A549 (cell line): ENCODE results near the gene EVI5L. TPM values are rescaled to one million over a fixed set of nuclear protein-coding genes. Genes with fewer than 3 reads are reported as not detected.
A peak's percentile ranks its signal among the peaks of the same experiment; 100 is the strongest.

Source experiments
- ATAC-seq, 2 experiments: fragments of 200-7000 bp in 1 of 2; fragments of >200 bp in 1 of 2; cut with Nextera tagmentation in 1 of 2; cut with Tn5 transposase in 1 of 2; 3 replicates each; pipeline versions ENCODE4 v1.8.0 to v1.9.1; 2018 to 2020; ENCODE audit warnings: mild to moderate bottlenecking in 1 of 2, moderate library complexity in 1 of 2
- CTCF ChIA-PET: fragments of 300-600 bp; sonication (Branson Sonifier 250); formaldehyde crosslinking; extraction: SDS; loops from one replicate; lab custom pipeline; 2021; ENCODE audit warnings: antibody characterized with exemption, inconsistent platforms; lab: Yijun Ruan, JAX
- POLR2A ChIA-PET: fragments of 350-600 bp; formaldehyde crosslinking; extraction: SDS; loops from one replicate; lab custom pipeline; 2021; ENCODE audit warnings: antibody characterized with exemption, inconsistent platforms; lab: Yijun Ruan, JAX
- DNase-seq, 2 experiments: peaks; one replicate each; pipeline versions ENCODE4 v3.0.0 to v3.0.0-alpha.2; 2011 to 2016; ENCODE audit warnings: low read depth in 1 of 2, low spot score in 1 of 2
- FAIRE-seq: peaks from 2 replicates; lab custom pipeline; 2011; peaks lifted over from hg19 to GRCh38; lab: Jason Lieb, UNC
- H3K27ac ChIP-seq, 2 experiments: fragments of >200 bp; sonication (Bioruptor Twin); formaldehyde crosslinking; 3 replicates each; pipeline ENCODE4 v1.5.1; 2016 to 2017
- H3K4me1 ChIP-seq: fragments of >200 bp; sonication (Bioruptor Twin); formaldehyde crosslinking; 3 replicates; pipeline ENCODE4 v1.6.1; 2016
- H3K4me2 ChIP-seq: fragments of >200 bp; sonication (Bioruptor Twin); formaldehyde crosslinking; 3 replicates; pipeline ENCODE4 v1.6.1; 2016
- H3K4me3 ChIP-seq: fragments of >200 bp; sonication (Bioruptor Twin); formaldehyde crosslinking; 3 replicates; pipeline ENCODE4 v1.5.1; 2016
- H3K9me3 ChIP-seq: fragments of >200 bp; sonication (Bioruptor Twin); formaldehyde crosslinking; 3 replicates; pipeline ENCODE4 v1.6.1; 2016
- CEBPB ChIP-seq, 2 experiments: fragments of >200 bp in 1 of 2; sonication (Bioruptor Twin) in 1 of 2; formaldehyde crosslinking in 1 of 2; IDR thresholded peaks; 2 replicates each; pipeline ENCODE4 v1.6.1; 2012 to 2016
- CHD2 ChIP-seq: fragments of 150-350 bp; IDR thresholded peaks from 2 replicates; pipeline ENCODE4 v1.6.1; 2014; ENCODE audit warnings: low read length; ENCODE audit not compliant: partially characterized antibody
- E2F6 ChIP-seq: IDR thresholded peaks from 2 replicates; pipeline ENCODE4 v1.6.1; 2012; ENCODE audit warnings: low read depth, borderline replicate concordance
- EHF ChIP-seq: fragments of 250-450 bp; sonication (Bioruptor Pico); IDR thresholded peaks from 2 replicates; pipeline ENCODE4 v1.5.0; 2020; ENCODE audit warnings: mild to moderate bottlenecking
- FOSB ChIP-seq: fragments of 250-450 bp; sonication (Bioruptor Pico); IDR thresholded peaks from 2 replicates; pipeline ENCODE4 v1.5.0; 2020; ENCODE audit warnings: mild to moderate bottlenecking, moderate library complexity
- FOXS1 ChIP-seq: fragments of 250-450 bp; sonication (Bioruptor Pico); IDR thresholded peaks from 2 replicates; pipeline ENCODE4 v1.5.0; 2020; ENCODE audit warnings: mild to moderate bottlenecking, moderate library complexity
- GATA3 ChIP-seq: IDR thresholded peaks from 2 replicates; pipeline ENCODE4 v1.6.1; 2012; ENCODE audit warnings: borderline replicate concordance
- HDAC2 ChIP-seq: fragments of 200-600 bp; sonication (generic); IDR thresholded peaks from 2 replicates; pipeline ENCODE4 v1.6.1; 2016
- HMGXB4 ChIP-seq: fragments of 250-450 bp; sonication (Bioruptor Pico); IDR thresholded peaks from 2 replicates; pipeline ENCODE4 v1.5.0; 2021; ENCODE audit warnings: mild to moderate bottlenecking, moderate library complexity, borderline replicate concordance
- MAFK ChIP-seq: fragments of 450-650 bp; IDR thresholded peaks from 2 replicates; pipeline ENCODE4 v1.6.1; 2014; ENCODE audit not compliant: partially characterized antibody
- MAX ChIP-seq: IDR thresholded peaks from 2 replicates; pipeline ENCODE4 v1.6.1; 2012
- NFE2L2 ChIP-seq: fragments of 150-350 bp; conservative IDR thresholded peaks from 2 replicates; pipeline ENCODE4 v1.6.1; 2014; ENCODE audit warnings: low read length
- PHF8 ChIP-seq: fragments of 200-600 bp; sonication (generic); IDR thresholded peaks from 2 replicates; pipeline ENCODE4 v1.6.1; 2016; ENCODE audit warnings: low read depth, mild to moderate bottlenecking, antibody characterized with exemption, moderate library complexity, borderline replicate concordance
- RAD21 ChIP-seq, 2 experiments: fragments of >200 bp in 1 of 2; sonication (Bioruptor Twin) in 1 of 2; formaldehyde crosslinking in 1 of 2; IDR thresholded peaks in 1 of 2; conservative IDR thresholded peaks in 1 of 2; 2 replicates in 1 of 2; 3 replicates in 1 of 2; pipeline ENCODE4 v1.6.1; 2012 to 2018; ENCODE audit warnings: inconsistent platforms in 1 of 2
- RARB ChIP-seq: fragments of 250-450 bp; sonication (Bioruptor Pico); IDR thresholded peaks from 2 replicates; pipeline ENCODE4 v1.8.0; 2021; ENCODE audit warnings: mild to moderate bottlenecking, moderate library complexity
- REST ChIP-seq: fragments of 200-600 bp; sonication (generic); IDR thresholded peaks from 2 replicates; pipeline ENCODE4 v1.6.1; 2016; ENCODE audit warnings: antibody characterized with exemption, mild to moderate bottlenecking, moderate library complexity
- RFX5 ChIP-seq: fragments of 450-650 bp; IDR thresholded peaks from 2 replicates; pipeline ENCODE4 v1.7.1; 2014; ENCODE audit warnings: antibody characterized with exemption, mild to moderate bottlenecking, moderate library complexity
- RNF2 ChIP-seq: fragments of 200-600 bp; sonication (generic); IDR thresholded peaks from 2 replicates; pipeline ENCODE4 v1.6.1; 2016; ENCODE audit warnings: low read depth, mild to moderate bottlenecking, antibody characterized with exemption, moderate library complexity, borderline replicate concordance
- SREBF2 ChIP-seq: fragments of 450-650 bp; IDR thresholded peaks from 2 replicates; pipeline ENCODE4 v1.6.1; 2014; ENCODE audit warnings: mild to moderate bottlenecking, moderate library complexity
- ZNF302 ChIP-seq: fragments of 250-450 bp; sonication (Bioruptor Pico); IDR thresholded peaks from 2 replicates; pipeline ENCODE4 v1.9.0; 2021; ENCODE audit warnings: inconsistent platforms, mild to moderate bottlenecking, moderate library complexity
- ZSCAN20 ChIP-seq: fragments of 250-450 bp; sonication (Bioruptor Pico); IDR thresholded peaks from 2 replicates; pipeline ENCODE4 v1.8.0; 2022; ENCODE audit warnings: mild to moderate bottlenecking, moderate library complexity
- WGBS: methylation state at CpG from one replicate; pipeline ENCODE4 v1.1.6; 2017; ENCODE audit errors: missing lambda C conversion rate; 5-methylcytosine and 5-hydroxymethylcytosine counted together
- polyA plus RNA-seq, 4 experiments: library from polyadenylated mRNA; depleted of rRNA in 3 of 4; stranded (reverse); fragments of >200 nt; fragmentation: RNase III in 1 of 4; extraction: RNeasy Plus Mini Kit Qiagen cat#74134 plus additional on column Dnase treatment in 1 of 4; gene quantifications; 2 replicates in 3 of 4; 3 replicates in 1 of 4; pipeline ENCODE4 v1.2.3, GENCODE V29; 2011 to 2017

Gene EVI5L
- polyA plus RNA-seq, 2 of the 4 experiments (the other 2 are of a cell fraction) = 1.2 to 1.8 TPM

GRCh38 chr19:7788933-7789323, 41.1 kb upstream of the EVI5L start:
- no peak overlapping the region for H3K4me3 ChIP-seq
- no peak for ATAC-seq
- H3K4me1 ChIP-seq = peaks cover 7% of the 10 kb centered on the region; the same call in 2 of the 3 replicates
- TF ChIP-seq FOSB (CRISPR knock-in tag) = no peak
- TF ChIP-seq MAX = no peak
- no peak for TF ChIP-seq CHD2
- no peak for TF ChIP-seq CEBPB (IDR thresholded peaks at IDR 0.05)
- TF ChIP-seq MAFK = no peak
- no peak for TF ChIP-seq RNF2
- TF ChIP-seq HDAC2 = no peak
- TF ChIP-seq ZSCAN20 (CRISPR knock-in tag) = no peak
- no peak for TF ChIP-seq NFE2L2
- TF ChIP-seq PHF8 = no peak
- TF ChIP-seq E2F6 = no peak
- no peak for TF ChIP-seq RAD21 (conservative IDR thresholded peaks at IDR 0.05 in 1 of 2, IDR thresholded peaks at IDR 0.05 in 1 of 2)
- no peak for TF ChIP-seq HMGXB4 (CRISPR knock-in tag)
- TF ChIP-seq RFX5 = no peak
- no peak for TF ChIP-seq ZNF302 (CRISPR knock-in tag)
- no CpG with 5 or more reads among the region's 23 CpGs for WGBS
- no peak overlapping the region for H3K27ac ChIP-seq
- no peak for DNase-seq
- no peak overlapping the region; the same call in 2 of the 3 replicates for H3K4me2 ChIP-seq
- 0 out of 3 replicates have a peak, but pooled peaks cover 4% of the 10 kb centered on the region for H3K9me3 ChIP-seq
- ChIA-PET CTCF (interaction anchor here (2.0 kb wide), 1 partner anchor 10 kb away, joined by 5 read pairs; no protein-coding TSS in a partner anchor), POLR2A (no interaction called here)
- FAIRE-seq = no peak

- no peak overlapping the region for H3K27ac ChIP-seq
- WGBS = no CpG with 5 or more reads among the region's 31 CpGs
- H3K4me3 ChIP-seq = no peak overlapping the region
- peak overlapping the region; percentile 37; the same call in 2 of the 3 replicates for H3K4me2 ChIP-seq
- FAIRE-seq (no peak), DNase-seq (no peak), ATAC-seq (no peak; a peak in 1 of 6 replicates)
- no peak for TF ChIP-seq MAX
- no peak for TF ChIP-seq FOXS1 (CRISPR knock-in tag)
- no peak for TF ChIP-seq REST
- TF ChIP-seq GATA3 = no peak
- no peak for TF ChIP-seq HDAC2
- TF ChIP-seq SREBF2 = no peak
- TF ChIP-seq RARB (CRISPR knock-in tag) = no peak
- TF ChIP-seq EHF = no peak
- 0 out of 3 replicates have a peak, but pooled peaks cover 4% of the 10 kb centered on the region for H3K9me3 ChIP-seq
- CTCF ChIA-PET = interaction anchor here (2.0 kb wide), 1 partner anchor 10 kb away, joined by 5 read pairs; no protein-coding TSS in a partner anchor
- H3K4me1 ChIP-seq = peaks cover 2% of the 10 kb centered on the region; the same call in 2 of the 3 replicates
- POLR2A ChIA-PET = no interaction called here
Measured at GRCh38 chr19:7789447-7789846, 40.6 kb upstream of the EVI5L start.
